Bronchial epithelial cell (primary cell): ENCODE measurements around the gene OTOA. TPM values are rescaled to one million over a fixed set of nuclear protein-coding genes. Genes with fewer than 3 reads are reported as not detected.

Experiments
- DNase-seq: peaks from one replicate; pipeline ENCODE4 v3.0.0-alpha.2; 2010; ENCODE audit warnings: low read depth
- FAIRE-seq: peaks from 2 replicates; lab custom pipeline; 2011; peaks lifted over from hg19 to GRCh38; lab: Jason Lieb, UNC
- H3K27me3 ChIP-seq: 2 replicates; pipeline ENCODE4 v1.5.1; 2011; ENCODE audit warnings: low read length; ENCODE audit not compliant: control insufficient read depth, insufficient read depth
- H3K36me3 ChIP-seq: 2 replicates; pipeline ENCODE4 v1.5.1; 2011; ENCODE audit warnings: low read length; ENCODE audit not compliant: control insufficient read depth, insufficient read depth
- H3K4me3 ChIP-seq: 2 replicates; pipeline ENCODE4 v1.5.1; 2011; ENCODE audit warnings: mild to moderate bottlenecking, low read depth, low read length, control low read depth
- total RNA-seq: library from RNA; depleted of rRNA; stranded (reverse); fragments of >200 nt; gene quantifications from 2 replicates; pipeline ENCODE4 v1.2.1, GENCODE V29; 2014
- TF ChIP-seq, protein P1 (sequence below): IDR thresholded peaks from 2 replicates; pipeline ENCODE4 v1.5.1; 2011; ENCODE audit warnings: mild to moderate bottlenecking, moderate library complexity, low read length, control low read depth, inconsistent platforms; ENCODE audit not compliant: insufficient read depth, severe bottlenecking

OTOA gene
- total RNA-seq, 1 donor from 2014 or later = not detected

DNA sequence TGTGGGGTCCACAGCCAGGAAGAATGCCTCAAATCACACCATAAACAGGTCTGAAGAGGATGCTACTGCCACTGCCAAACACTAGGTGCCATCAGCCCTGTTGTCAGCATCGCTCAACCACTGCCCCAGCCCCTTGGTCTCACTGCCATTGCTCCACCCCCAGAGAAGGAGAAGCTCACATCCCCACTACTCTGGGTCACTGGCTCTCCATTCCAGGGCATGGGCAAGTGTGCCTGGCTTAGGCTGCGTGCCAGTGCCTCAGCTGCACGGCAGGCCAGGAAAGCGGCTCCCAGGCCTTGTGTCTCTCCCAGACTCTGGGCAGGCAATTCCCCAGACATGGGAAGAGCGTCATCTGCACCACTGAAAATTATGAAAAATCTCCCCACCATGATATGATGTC, 10.2 kb upstream of the OTOA start:
- FAIRE-seq (no peak), DNase-seq (no peak)
- TF ChIP-seq, protein P1, sequence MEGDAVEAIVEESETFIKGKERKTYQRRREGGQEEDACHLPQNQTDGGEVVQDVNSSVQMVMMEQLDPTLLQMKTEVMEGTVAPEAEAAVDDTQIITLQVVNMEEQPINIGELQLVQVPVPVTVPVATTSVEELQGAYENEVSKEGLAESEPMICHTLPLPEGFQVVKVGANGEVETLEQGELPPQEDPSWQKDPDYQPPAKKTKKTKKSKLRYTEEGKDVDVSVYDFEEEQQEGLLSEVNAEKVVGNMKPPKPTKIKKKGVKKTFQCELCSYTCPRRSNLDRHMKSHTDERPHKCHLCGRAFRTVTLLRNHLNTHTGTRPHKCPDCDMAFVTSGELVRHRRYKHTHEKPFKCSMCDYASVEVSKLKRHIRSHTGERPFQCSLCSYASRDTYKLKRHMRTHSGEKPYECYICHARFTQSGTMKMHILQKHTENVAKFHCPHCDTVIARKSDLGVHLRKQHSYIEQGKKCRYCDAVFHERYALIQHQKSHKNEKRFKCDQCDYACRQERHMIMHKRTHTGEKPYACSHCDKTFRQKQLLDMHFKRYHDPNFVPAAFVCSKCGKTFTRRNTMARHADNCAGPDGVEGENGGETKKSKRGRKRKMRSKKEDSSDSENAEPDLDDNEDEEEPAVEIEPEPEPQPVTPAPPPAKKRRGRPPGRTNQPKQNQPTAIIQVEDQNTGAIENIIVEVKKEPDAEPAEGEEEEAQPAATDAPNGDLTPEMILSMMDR = no peak
- Histone ChIP-seq H3K27me3 (no peaks in the 10 kb centered on the region), H3K4me3 (no peak overlapping the region), H3K36me3 (peaks cover 3% of the 10 kb centered on the region)

DNA sequence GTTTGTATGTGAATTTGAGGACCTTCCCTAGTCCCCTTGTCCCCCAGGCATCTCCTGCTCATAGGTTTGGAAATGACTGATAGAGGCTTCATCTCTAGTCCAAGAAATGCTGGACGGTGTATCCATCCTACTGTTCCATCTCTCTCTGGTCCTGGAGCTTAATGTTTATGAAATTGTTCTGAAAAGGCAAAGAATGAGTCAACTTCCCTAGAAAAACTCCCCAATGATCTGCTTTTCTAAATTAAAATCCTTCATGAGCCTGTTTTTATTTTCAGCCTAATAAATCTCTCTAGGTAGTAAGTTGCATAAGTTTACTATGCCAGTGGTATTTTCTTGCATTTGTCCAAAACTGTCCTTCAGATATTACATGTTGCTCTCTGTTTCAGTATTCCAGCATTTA, 9.3 kb upstream of the OTOA start:
- no peak overlapping the region for H3K4me3 ChIP-seq
- DNase-seq (no peak), FAIRE-seq (no peak)
- H3K27me3 ChIP-seq = no peaks in the 10 kb centered on the region
- TF ChIP-seq, protein P1 = no peak
- peaks cover 1% of the 10 kb centered on the region for H3K36me3 ChIP-seq

DNA sequence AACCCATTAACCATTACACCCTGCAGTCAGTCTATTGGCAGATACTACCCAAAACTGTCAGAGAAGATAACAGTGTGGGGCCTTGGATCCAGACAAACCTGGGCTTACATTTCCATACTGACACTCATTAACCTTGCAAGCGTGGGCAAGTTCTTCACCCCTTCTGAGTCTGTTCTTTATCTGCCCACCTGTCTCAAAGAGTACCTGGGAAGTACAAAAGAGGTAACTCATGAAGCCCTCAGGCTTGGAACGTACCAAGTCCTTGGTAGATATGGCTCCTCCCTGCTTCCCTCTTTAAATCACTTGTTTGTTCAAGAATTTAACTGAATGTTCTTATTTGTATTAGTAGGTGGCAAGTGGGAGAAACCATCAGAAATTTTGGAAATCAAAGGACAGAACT, 8.9 kb upstream of the OTOA start:
- no peaks in the 10 kb centered on the region for H3K27me3 ChIP-seq
- FAIRE-seq = no peak
- H3K4me3 ChIP-seq = no peak overlapping the region
- TF ChIP-seq, protein P1 = no peak
- DNase-seq = peak; percentile 50
- H3K36me3 ChIP-seq = peaks cover 1% of the 10 kb centered on the region

DNA sequence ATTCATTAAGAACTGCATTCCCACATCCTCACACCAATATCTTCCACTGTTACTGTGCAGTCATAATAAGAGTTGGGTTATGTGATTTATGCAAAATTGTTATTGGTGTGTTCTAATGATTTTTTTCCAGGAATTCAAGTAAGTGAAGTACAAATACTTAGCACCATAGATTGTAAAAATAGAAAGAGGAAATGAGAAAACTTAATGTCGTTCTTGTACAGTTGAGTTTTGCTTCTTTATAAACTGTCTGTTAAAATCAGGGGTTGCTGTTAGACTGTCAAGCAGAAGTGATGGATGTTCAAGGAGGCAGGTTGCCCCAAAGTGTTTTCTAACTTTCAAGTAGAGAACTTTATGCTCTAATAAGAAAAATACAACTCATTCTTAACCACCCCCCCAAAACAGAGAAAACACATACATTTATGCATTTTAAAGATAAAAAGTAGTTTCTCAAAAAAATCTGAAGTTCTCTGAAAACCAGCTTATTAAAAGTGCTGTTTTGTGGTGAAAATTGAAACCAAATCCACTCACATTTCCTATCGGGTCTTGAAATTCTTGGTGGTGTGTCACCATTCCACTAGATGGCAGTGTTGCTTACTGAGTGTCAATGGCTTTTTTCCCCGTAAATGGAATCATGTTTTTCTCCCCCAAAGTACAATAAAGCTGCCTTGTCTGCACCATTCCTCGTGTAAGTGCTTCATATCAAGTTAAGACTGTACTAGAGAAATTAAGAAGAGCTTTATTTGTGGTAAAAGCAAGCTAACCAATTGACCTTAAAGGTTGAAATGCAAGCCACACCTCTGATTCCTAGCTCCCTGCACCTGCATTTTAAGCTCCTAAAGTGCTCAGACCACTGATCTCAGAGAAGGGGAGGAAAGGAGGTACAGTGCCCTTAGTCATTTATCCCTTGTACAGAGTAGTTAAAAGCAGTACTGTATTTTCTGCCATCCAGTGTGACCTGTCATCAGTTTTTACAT, 6.7 kb upstream of the OTOA start:
- Histone ChIP-seq H3K27me3 (no peaks in the 10 kb centered on the region), H3K36me3 (peaks cover 1% of the 10 kb centered on the region), H3K4me3 (no peak overlapping the region)
- TF ChIP-seq, protein P1 = peak; percentile 71
- FAIRE-seq = no peak
- DNase-seq = peak; percentile 39

DNA sequence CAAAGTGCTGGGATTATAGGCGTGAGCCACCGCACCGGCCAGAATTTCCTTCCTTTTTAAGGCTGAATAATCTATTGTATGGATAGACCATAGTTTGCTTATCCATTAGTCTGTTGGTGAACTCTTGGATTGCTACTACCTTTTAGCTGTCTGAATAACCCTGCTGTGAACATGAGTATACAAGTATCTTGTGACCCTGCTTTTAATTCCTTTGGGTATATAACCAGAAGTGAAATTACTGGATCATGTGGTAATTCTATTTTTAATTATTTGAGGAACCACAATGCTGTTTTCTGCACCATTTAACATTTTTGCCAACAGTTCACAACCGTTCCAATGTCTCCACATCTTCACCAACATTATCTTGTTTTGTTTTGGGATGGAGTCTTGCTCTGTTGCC, 4.6 kb upstream of the OTOA start:
- DNase-seq (no peak), FAIRE-seq (no peak)
- Histone ChIP-seq H3K4me3 (no peak overlapping the region), H3K27me3 (no peaks in the 10 kb centered on the region), H3K36me3 (peaks cover 1% of the 10 kb centered on the region)
- TF ChIP-seq, protein P1 = no peak
